Stomach (tissue), 4 donors: Measurements from ENCODE around the gene SLC5A11.

ENCODE experiments used
- CTCF ChIP-seq, 7 experiments: fragments of 450-650 bp in 4 of 7; fragments of 200-600 bp in 3 of 7; sonication (generic) in 3 of 7; IDR thresholded peaks; one replicate each; pipeline ENCODE4 v1.5.1; 2016 to 2019; ENCODE audit warnings: antibody characterized with exemption in 7 of 7, control low read depth in 2 of 7, mild to moderate bottlenecking in 1 of 7
- EP300 ChIP-seq: sonication (generic); formaldehyde crosslinking; IDR thresholded peaks from one replicate; pipeline ENCODE4 v1.6.1; 2017; ENCODE audit warnings: antibody characterized with exemption
- POLR2A ChIP-seq, 4 donors: fragments of 450-650 bp; IDR thresholded peaks; one replicate each; pipeline ENCODE4 v1.6.1; 2016; ENCODE audit warnings: antibody characterized with exemption in 4 of 4, control low read depth in 2 of 4, mild to moderate bottlenecking in 1 of 4, moderate library complexity in 1 of 4
- POLR2AphosphoS5 ChIP-seq, 3 donors: sonication (generic); formaldehyde crosslinking; IDR thresholded peaks; one replicate each; pipeline ENCODE4 v1.6.1; 2016; ENCODE audit warnings: antibody characterized with exemption in 3 of 3

GRCh38 chr16:24800586-24800985 is 45.2 kb upstream of the SLC5A11 start:
- TF ChIP-seq POLR2A (IDR thresholded peaks at IDR 0.05) = no peak
- no peak for TF ChIP-seq CTCF (IDR thresholded peaks at IDR 0.05)
- TF ChIP-seq POLR2AphosphoS5 (IDR thresholded peaks at IDR 0.05) = no peak
- no peak for TF ChIP-seq EP300
